T-cell (primary cell): ENCODE results near the gene STARD9. TPM values are rescaled to one million over a fixed set of nuclear protein-coding genes. Genes with fewer than 3 reads are reported as not detected.

ENCODE experiments used
- ATAC-seq, 4 experiments: fragments of 200-7000 bp in 3 of 4; fragments of 150-1000 bp in 1 of 4; cut with Tn5 transposase; replicated peaks in 1 of 4; 1 replicate in 3 of 4; 2 replicates in 1 of 4; pipeline ENCODE4 v1.10.0; 2021; ENCODE audit warnings: moderate library complexity in 3 of 4, mild to moderate bottlenecking in 2 of 4, moderate number of reproducible peaks in 1 of 4
- CTCF ChIA-PET, 2 donors: fragments of 300-600 bp; sonication (Branson Sonifier 250); formaldehyde crosslinking; loops; one replicate each; lab custom pipeline; 2022; ENCODE audit warnings: antibody characterized with exemption in 2 of 2; lab: Charles Lee
- POLR2A ChIA-PET, 2 donors: fragments of 300-600 bp; sonication (Branson Sonifier 250); formaldehyde crosslinking; loops; one replicate each; lab custom pipeline; 2022; ENCODE audit warnings: antibody characterized with exemption in 2 of 2; lab: Charles Lee
- DNase-seq, 35 experiments: peaks; one replicate each; pipeline versions ENCODE4 v3.0.0 to v3.0.0-alpha.2; 2013 to 2023
- H3K27ac ChIP-seq: one replicate; pipeline ENCODE4 v1.5.1; 2013; ENCODE audit warnings: low read length
- H3K27me3 ChIP-seq, 2 experiments: replicated peaks in 1 of 2; 1 replicate in 1 of 2; 2 replicates in 1 of 2; pipeline versions ENCODE4 v1.6.1 to v1.7.0; 2013; ENCODE audit warnings: low read length in 1 of 2, mixed read lengths in 1 of 2; ENCODE audit not compliant: control insufficient read depth in 2 of 2, insufficient read depth in 2 of 2; ENCODE audit errors: extremely low read depth in 1 of 2
- H3K36me3 ChIP-seq, 2 donors: 1 replicate in 1 of 2; 2 replicates in 1 of 2; pipeline versions ENCODE4 v1.6.1 to v1.7.0; 2013; ENCODE audit warnings: low read length in 1 of 2; ENCODE audit not compliant: control insufficient read depth in 2 of 2, insufficient read depth in 1 of 2; ENCODE audit errors: extremely low read depth in 1 of 2
- H3K4me1 ChIP-seq, 2 experiments: 1 replicate in 1 of 2; 2 replicates in 1 of 2; pipeline versions ENCODE4 v1.6.1 to v1.7.0; 2013; ENCODE audit warnings: low read length in 2 of 2, mixed read lengths in 1 of 2; ENCODE audit not compliant: insufficient read depth in 2 of 2, control insufficient read depth in 1 of 2; ENCODE audit errors: extremely low read depth in 1 of 2
- H3K4me3 ChIP-seq, 2 donors: 1 replicate in 1 of 2; 2 replicates in 1 of 2; pipeline versions ENCODE4 v1.5.1 to v1.7.0; 2013; ENCODE audit warnings: mild to moderate bottlenecking in 2 of 2, low read length in 1 of 2, moderate library complexity in 1 of 2; ENCODE audit not compliant: control insufficient read depth in 1 of 2; ENCODE audit errors: extremely low read depth in 1 of 2
- H3K9me3 ChIP-seq: 2 replicates; pipeline ENCODE4 v1.7.0; 2013
- H3K27ac Mint-ChIP-seq, 2 donors: one replicate each; pipeline ENCODE4 v1.8.0; 2020 to 2021; ENCODE audit warnings: mild to moderate bottlenecking in 2 of 2, mixed read lengths in 2 of 2
- H3K27me3 Mint-ChIP-seq, 2 donors: one replicate each; pipeline ENCODE4 v1.8.0; 2021 to 2022; ENCODE audit warnings: mixed read lengths in 2 of 2
- H3K36me3 Mint-ChIP-seq: one replicate; pipeline ENCODE4 v1.8.0; 2021; ENCODE audit warnings: mixed read lengths
- H3K4me1 Mint-ChIP-seq, 3 donors: one replicate each; pipeline ENCODE4 v1.8.0; 2020 to 2022; ENCODE audit warnings: mixed read lengths in 3 of 3, mild to moderate bottlenecking in 1 of 3
- H3K4me3 Mint-ChIP-seq, 3 donors: one replicate each; pipeline ENCODE4 v1.8.0; 2020 to 2022; ENCODE audit warnings: mild to moderate bottlenecking in 3 of 3, mixed read lengths in 3 of 3, moderate library complexity in 3 of 3
- H3K9me3 Mint-ChIP-seq, 3 donors: one replicate each; pipeline ENCODE4 v1.8.0; 2020 to 2022; ENCODE audit warnings: mixed read lengths in 3 of 3
- WGBS: methylation state at CpG from one replicate; pipeline ENCODE4 v1.1.5; 2013; ENCODE audit warnings: missing lambda C conversion rate; ENCODE audit not compliant: insufficient coverage; 5-methylcytosine and 5-hydroxymethylcytosine counted together
- total RNA-seq, 35 experiments: library from RNA in 6 of 35; stranded (reverse) in 6 of 35; fragments of 120-200 nt in 1 of 35; gene quantifications; one replicate each; pipeline versions ENCODE4 v1.2.1 to v1.2.4 and lab custom pipeline; 2013 to 2026

STARD9 gene
- total RNA-seq, 5 donors from 2014 or later (not counting 1 experiment from before 2014, with no cell fraction given): 6.6 to 10.6 (median 8.8) TPM

DNA sequence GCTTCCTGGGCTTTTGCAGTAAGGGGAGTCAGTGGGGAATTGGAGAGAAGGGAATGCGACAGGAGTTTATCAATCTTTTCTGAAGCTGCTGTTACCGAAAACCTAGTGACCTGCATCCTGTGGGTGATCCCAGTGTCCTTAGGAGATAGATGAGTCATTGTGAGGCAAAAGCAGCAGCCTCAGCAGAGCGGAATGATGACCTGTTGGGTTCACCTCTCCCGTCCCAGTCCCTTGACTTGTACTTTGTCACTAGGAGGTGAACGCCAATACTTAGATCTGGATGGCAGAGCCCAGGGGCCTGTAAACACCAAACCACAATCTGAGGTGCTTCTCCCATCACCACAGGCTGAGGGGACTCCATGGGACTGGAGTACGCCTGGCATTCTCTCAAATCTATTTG lies 143.6 kb downstream of the STARD9 start:
- POLR2A ChIA-PET: interaction anchor here in 1 of 2 donors (0.5 kb wide), 1 partner anchor 188 kb away, joined by 5 read pairs; no protein-coding TSS in a partner anchor
- Histone ChIP-seq H3K27ac (no peak overlapping the region), H3K36me3 (peaks cover 3 to 28% of the 10 kb centered on the region in 2 donors), H3K4me1 (no peaks in the 10 kb centered on the region), H3K27me3 (no peaks in the 10 kb centered on the region), H3K4me3 (no peak overlapping the region), H3K9me3 (no peaks in the 10 kb centered on the region)
- Mint-ChIP-seq H3K4me1 (no peaks in the 10 kb centered on the region), H3K36me3 (peaks cover 8% of the 10 kb centered on the region), H3K4me3 (no peak overlapping the region), H3K9me3 (no peaks in the 10 kb centered on the region), H3K27me3 (no peaks in the 10 kb centered on the region), H3K27ac (no peak overlapping the region)
- 95% methylated on average over 5 of the region's 6 CpGs for WGBS
- DNase-seq (no peak), ATAC-seq (no peak)
- CTCF ChIA-PET: no interaction called here

DNA sequence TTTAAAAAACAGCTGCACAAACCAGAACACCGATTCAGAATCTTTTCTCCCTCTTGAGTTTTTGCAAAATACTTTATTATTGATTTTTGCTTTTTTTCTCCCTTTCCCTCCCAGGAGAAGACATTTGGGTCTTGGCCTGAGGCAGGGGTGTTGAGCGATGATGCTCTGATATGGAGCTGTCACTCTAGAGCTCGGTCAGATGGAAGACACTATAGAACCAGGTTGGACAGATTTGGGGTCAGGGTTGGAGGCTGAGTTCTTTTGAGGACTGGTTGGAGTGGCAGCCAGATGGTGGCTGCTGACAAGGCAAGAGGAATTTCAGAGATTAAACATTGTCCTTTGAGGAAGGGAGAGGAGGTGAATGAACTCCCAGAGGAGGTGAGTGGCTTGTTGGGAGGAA lies 144.7 kb downstream of the STARD9 start:
- Mint-ChIP-seq H3K27ac (peak overlapping the region; percentile 4 to 60), H3K27me3 (no peaks in the 10 kb centered on the region), H3K9me3 (no peaks in the 10 kb centered on the region), H3K36me3 (peaks cover 15% of the 10 kb centered on the region), H3K4me1 (no peaks in the 10 kb centered on the region), H3K4me3 (no peak overlapping the region)
- ChIA-PET POLR2A (no interaction called here), CTCF (no interaction called here)
- no peaks in the 10 kb centered on the region for H3K27me3 ChIP-seq
- no peaks in the 10 kb centered on the region for H3K9me3 ChIP-seq
- 100% methylated on average over 2 of the region's 3 CpGs for WGBS
- ATAC-seq (no peak), DNase-seq (no peak)
- H3K36me3 ChIP-seq: peaks cover 3 to 36% of the 10 kb centered on the region in 2 donors
- no peak overlapping the region for H3K27ac ChIP-seq
- no peaks in the 10 kb centered on the region for H3K4me1 ChIP-seq
- no peak overlapping the region for H3K4me3 ChIP-seq

DNA sequence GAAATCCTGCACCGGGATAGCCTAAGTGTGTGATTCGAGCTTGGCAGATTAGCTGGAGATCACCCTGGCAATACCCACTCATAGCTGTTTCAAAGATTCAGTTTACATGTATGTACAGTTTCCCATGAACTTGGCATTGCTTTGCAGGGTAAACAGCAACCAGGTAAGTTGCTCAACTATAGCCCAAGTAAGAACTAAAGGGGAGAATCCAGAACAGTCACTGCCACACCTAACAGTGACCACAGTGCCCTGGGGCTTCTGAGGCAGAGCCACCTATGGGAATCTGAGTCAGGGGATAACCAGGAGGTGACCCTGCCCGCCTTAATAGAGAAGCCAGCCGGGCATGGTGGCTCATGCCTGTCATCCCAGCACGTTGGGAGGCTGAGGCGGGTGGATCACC lies 145.6 kb downstream of the STARD9 start:
- H3K27me3 Mint-ChIP-seq: no peaks in the 10 kb centered on the region
- 100% methylated on average over 1 of the region's 6 CpGs for WGBS
- ChIA-PET POLR2A (no interaction called here), CTCF (interaction anchor here (0.7 kb wide), 2 partner anchors 22 to 139 kb away, joined by 5 to 6 read pairs; no protein-coding TSS in a partner anchor)
- no peaks in the 10 kb centered on the region for H3K27me3 ChIP-seq
- H3K9me3 ChIP-seq: no peaks in the 10 kb centered on the region
- peaks cover 21% of the 10 kb centered on the region for H3K36me3 Mint-ChIP-seq
- peaks cover 3 to 44% of the 10 kb centered on the region in 2 donors for H3K36me3 ChIP-seq
- ATAC-seq: no peak
- no peak overlapping the region for H3K4me3 Mint-ChIP-seq
- no peak overlapping the region for H3K27ac ChIP-seq
- H3K4me1 Mint-ChIP-seq: no peaks in the 10 kb centered on the region
- H3K4me1 ChIP-seq: no peaks in the 10 kb centered on the region
- peak overlapping the region in 1 of 2 donors; percentile 52 for H3K27ac Mint-ChIP-seq
- H3K9me3 Mint-ChIP-seq: no peaks in the 10 kb centered on the region
- DNase-seq: no peak
- H3K4me3 ChIP-seq: no peak overlapping the region

DNA sequence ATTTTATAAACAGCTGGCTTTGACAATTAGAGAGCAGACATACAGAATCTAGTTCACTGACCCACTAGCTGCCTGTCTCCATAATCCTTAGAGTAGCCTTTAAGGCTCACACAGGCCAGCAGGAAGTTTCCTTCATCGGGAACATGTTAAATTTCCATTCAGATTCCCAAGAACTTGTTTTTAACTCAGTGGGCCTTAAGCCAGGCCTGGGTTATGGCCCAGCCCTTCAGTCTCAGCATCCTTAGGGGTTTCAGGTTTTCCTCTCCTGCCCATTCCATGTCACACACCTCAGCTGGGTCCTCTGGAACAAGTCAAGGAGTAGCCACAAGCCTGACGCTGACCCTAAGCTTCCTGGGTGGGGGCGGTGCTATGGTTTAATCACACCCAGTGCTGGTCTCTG lies 146.5 kb downstream of the STARD9 start:
- no peak overlapping the region for H3K4me3 Mint-ChIP-seq
- H3K9me3 ChIP-seq: no peaks in the 10 kb centered on the region
- ATAC-seq (no peak), DNase-seq (no peak)
- CTCF ChIA-PET: interaction anchor here in 1 of 2 donors (0.6 to 0.7 kb wide), 2 partner anchors 11 to 464 kb away, joined by 3 read pairs; no protein-coding TSS in a partner anchor
- H3K27ac ChIP-seq: no peak overlapping the region
- H3K27me3 Mint-ChIP-seq: no peaks in the 10 kb centered on the region
- peaks cover 9 to 51% of the 10 kb centered on the region in 2 donors for H3K36me3 ChIP-seq
- no peaks in the 10 kb centered on the region for H3K9me3 Mint-ChIP-seq
- H3K4me3 ChIP-seq: no peak overlapping the region
- H3K4me1 ChIP-seq: no peaks in the 10 kb centered on the region
- H3K27me3 ChIP-seq: no peaks in the 10 kb centered on the region
- H3K36me3 Mint-ChIP-seq: peaks cover 27% of the 10 kb centered on the region
- POLR2A ChIA-PET: no interaction called here
- H3K4me1 Mint-ChIP-seq: no peaks in the 10 kb centered on the region
- H3K27ac Mint-ChIP-seq: peak overlapping the region in 1 of 2 donors; percentile 34
- WGBS: 100% methylated on average over 1 of the region's 3 CpGs

DNA sequence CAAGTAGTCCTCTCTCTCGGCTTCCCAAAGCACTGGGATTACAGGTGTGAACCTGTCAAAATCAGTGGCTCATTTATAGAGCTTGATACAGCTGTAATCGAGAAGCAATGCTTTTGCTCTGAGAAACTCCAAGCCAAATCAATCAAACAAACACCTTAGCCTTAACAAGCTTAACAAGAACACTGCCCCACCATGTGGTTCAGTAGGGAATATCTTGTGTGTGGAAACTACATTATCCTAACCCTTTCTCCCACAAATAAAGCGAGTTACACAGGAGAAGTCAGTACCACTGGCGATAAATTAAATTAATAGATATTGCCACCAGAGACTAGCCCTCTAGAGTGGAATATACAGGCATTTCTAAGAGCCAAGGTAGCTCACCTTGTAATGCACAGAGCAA lies 147.7 kb downstream of the STARD9 start:
- 100% methylated on average over 1 of the region's 4 CpGs for WGBS
- H3K36me3 ChIP-seq: peaks cover 14 to 60% of the 10 kb centered on the region in 2 donors
- ATAC-seq (no peak), DNase-seq (no peak)
- Mint-ChIP-seq H3K4me3 (no peak overlapping the region), H3K27ac (peak overlapping the region in 1 of 2 donors; percentile 23), H3K27me3 (no peaks in the 10 kb centered on the region), H3K9me3 (no peaks in the 10 kb centered on the region), H3K4me1 (no peaks in the 10 kb centered on the region), H3K36me3 (peaks cover 31% of the 10 kb centered on the region)
- ChIA-PET POLR2A (interaction anchor here in 1 of 2 donors (0.7 kb wide), 1 partner anchor 12 kb away, joined by 6 read pairs; no protein-coding TSS in a partner anchor), CTCF (interaction anchor here in 1 of 2 donors (0.8 kb wide), 1 partner anchor 473 kb away, joined by 4 read pairs; no protein-coding TSS in a partner anchor)
- H3K9me3 ChIP-seq: no peaks in the 10 kb centered on the region
- H3K4me3 ChIP-seq: no peak overlapping the region
- H3K27ac ChIP-seq: no peak overlapping the region
- no peaks in the 10 kb centered on the region for H3K4me1 ChIP-seq
- no peaks in the 10 kb centered on the region for H3K27me3 ChIP-seq

DNA sequence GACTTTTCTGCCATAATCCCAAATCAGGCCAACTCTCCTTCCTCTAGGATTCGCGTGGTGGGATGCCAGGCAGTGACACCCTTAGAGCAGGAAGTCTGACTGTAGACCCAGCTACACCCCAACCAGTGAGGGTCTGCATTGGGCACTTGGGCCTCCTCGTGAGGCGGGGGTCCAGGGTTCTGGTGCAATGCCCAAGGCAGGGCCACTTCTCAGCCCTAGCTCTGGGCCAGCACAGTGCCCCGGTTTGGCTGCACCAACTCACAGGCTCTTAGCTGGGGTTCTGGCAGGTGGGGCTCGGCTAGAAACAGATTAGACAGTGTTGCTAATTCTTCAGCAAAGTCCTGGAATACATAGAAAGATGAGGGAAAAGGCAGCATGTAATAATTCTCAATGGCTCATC lies 148.9 kb downstream of the STARD9 start:
- Mint-ChIP-seq H3K36me3 (peaks cover 35% of the 10 kb centered on the region), H3K27me3 (no peaks in the 10 kb centered on the region), H3K9me3 (no peaks in the 10 kb centered on the region), H3K4me1 (no peaks in the 10 kb centered on the region), H3K4me3 (no peak overlapping the region), H3K27ac (no peak overlapping the region)
- no peaks in the 10 kb centered on the region for H3K4me1 ChIP-seq
- ChIA-PET CTCF (no interaction called here), POLR2A (no interaction called here)
- H3K36me3 ChIP-seq: peaks cover 14 to 68% of the 10 kb centered on the region in 2 donors
- no peak overlapping the region for H3K27ac ChIP-seq
- ATAC-seq (no peak), DNase-seq (no peak)
- WGBS: 92% methylated on average over 4 of the region's 6 CpGs
- H3K9me3 ChIP-seq: no peaks in the 10 kb centered on the region
- H3K4me3 ChIP-seq: no peak overlapping the region
- no peaks in the 10 kb centered on the region for H3K27me3 ChIP-seq
